Measurements from ENCODE around the gene ATP8A2. TPM values are rescaled to one million over a fixed set of nuclear protein-coding genes. Genes with fewer than 3 reads are reported as not detected.

Gene ATP8A2
- total and polyA plus RNA-seq, 2 of the 4 experiments (the other 2 are of a cell fraction) = 0.02 to 0.18 TPM

- whole genome bisulfite sequencing, 2 experiments (ENCODE audit: extremely low coverage in 2 of 2, insufficient read length in 1 of 2) = no CpG with 5 or more reads among the region's 10 CpGs
- no peak overlapping the region for H4K8ac ChIP-seq (ENCODE audit: low read depth in 2 of 2, low read length in 2 of 2)
- no peaks in the 10 kb centered on the region for H3K36me3 ChIP-seq (ENCODE audit: control insufficient read depth, insufficient read depth, low read length)
- no peak overlapping the region for H3K56ac ChIP-seq (ENCODE audit: extremely low read depth, insufficient read depth, low read length)
- H2BK15ac ChIP-seq (ENCODE audit: low read depth, low read length) = no peak overlapping the region
- intact Hi-C loops (cut with micrococcal nuclease) (no loop called here), in situ Hi-C loops (cut with MboI; ENCODE audit: low sequenced_read_pairs) (no loop called here), dilution Hi-C loops (cut with HindIII; ENCODE audit: low sequenced_read_pairs, unreplicated experiment) (no loop called here)
- H3K9me1 ChIP-seq (ENCODE audit: insufficient read depth, low read length) = no peaks in the 10 kb centered on the region
- BruUV-seq (replicated peaks) = no TSS peak
- H3K4me3 ChIP-seq (ENCODE audit: insufficient read depth, low read depth, low read length) = no peak overlapping the region
- no peaks in the 10 kb centered on the region for H4K20me1 ChIP-seq (ENCODE audit: insufficient read depth, low read length)
- no peaks in the 10 kb centered on the region for H3K4me1 ChIP-seq (ENCODE audit: control insufficient read depth, insufficient read depth, low read length)
- no peaks in the 10 kb centered on the region for H3K27me3 ChIP-seq (ENCODE audit: control insufficient read depth, insufficient read depth, low read length)
- H3K27ac ChIP-seq (ENCODE audit: insufficient read depth, low read length) = no peak overlapping the region
- H4K5ac ChIP-seq (ENCODE audit: low read depth, low read length) = no peak overlapping the region
- no peak overlapping the region for H3K23ac ChIP-seq (ENCODE audit: low read depth, low read length)
- H3K9ac ChIP-seq (ENCODE audit: low read depth, low read length) = no peak overlapping the region
- H3K4me2 ChIP-seq (ENCODE audit: low read depth, low read length) = no peak overlapping the region
- no peak overlapping the region for H2AK9ac ChIP-seq (replicated peaks; ENCODE audit: low read depth, low read length, poor library complexity)
- H2BK5ac ChIP-seq (ENCODE audit: low read depth, low read length, poor library complexity, severe bottlenecking) = no peak overlapping the region
- ATAC-seq (ENCODE audit: low read depth) (no peak), DNase-seq (no peak)
- H4K91ac ChIP-seq (ENCODE audit: insufficient read depth, low read depth, low read length) = no peak overlapping the region
- ChIA-PET POLR2A (ENCODE audit: unreplicated experiment) (interaction anchor here (0.6 kb wide), 1 partner anchor 57 kb away, joined by 3 read pairs; no protein-coding TSS in a partner anchor), CTCF (interaction anchor here (0.6 kb wide), 1 partner anchor 9 kb away, joined by 3 read pairs; no protein-coding TSS in a partner anchor)
- no peak overlapping the region for H3K14ac ChIP-seq (replicated peaks; ENCODE audit: low read depth, low read length)
- TF ChIP-seq RFX5 (IDR thresholded peaks at IDR 0.05; ENCODE audit: low read depth, low read length) = no peak
- no peak for TF ChIP-seq MXI1 (IDR thresholded peaks at IDR 0.05; ENCODE audit: borderline replicate concordance, low read depth, low read length)
- TF ChIP-seq RCOR1 (IDR thresholded peaks at IDR 0.05; ENCODE audit: insufficient replicate concordance, low read length) = no peak
- TF ChIP-seq USF2 (IDR thresholded peaks at IDR 0.05; ENCODE audit: low read depth, low read length) = no peak
- no peak for TF ChIP-seq BHLHE40 (IDR thresholded peaks at IDR 0.05; ENCODE audit: low read depth, low read length)
- TF ChIP-seq ELK1 (IDR thresholded peaks at IDR 0.05; ENCODE audit: borderline replicate concordance, low read depth, low read length) = no peak
- no peak overlapping the region for H2BK120ac ChIP-seq (ENCODE audit: low read depth, low read length)
- no peak overlapping the region for H3K18ac ChIP-seq (ENCODE audit: low read depth, low read length)
- H2AFZ ChIP-seq (replicated peaks; ENCODE audit: low read length, poor library complexity) = no peak overlapping the region
- H3K4ac ChIP-seq (ENCODE audit: low read depth, low read length) = no peak overlapping the region
- H2AK5ac ChIP-seq (ENCODE audit: low read depth, low read length) = no peak overlapping the region
- no peak overlapping the region for H2BK20ac ChIP-seq (ENCODE audit: low read depth, low read length)
- H3K79me1 ChIP-seq (ENCODE audit: low read depth in 1 of 2, low read length in 2 of 2) = no peaks in the 10 kb centered on the region
- H3K9me3 ChIP-seq (ENCODE audit: control insufficient read depth, insufficient read depth, low read length) = no peaks in the 10 kb centered on the region; the same call in 1 of the 2 replicates
These were observed 448.2 kb downstream of the ATP8A2 start for GRCh38 chr13:25819856-25820530.
